HG03565 (cell line): ENCODE results near the gene PPP1R12B.

Experiments used
- ATAC-seq: cut with Tn5 transposase; IDR thresholded peaks from one replicate; pipeline ENCODE4 v1.9.1; 2021; ENCODE audit warnings: mild to moderate bottlenecking, moderate library complexity; ENCODE audit not compliant: unreplicated experiment

Gene PPP1R12B

GRCh38 chr1:202348509-202349205 lies at the start of gene PPP1R12B:
TSS of gene PPP1R12B (plus strand) at chr1:202348699. CDS start at chr1:202348852, 153 bp downstream.
- ATAC-seq: peak; percentile 92

GRCh38 chr1:202302166-202302565 lies 46.3 kb upstream of the PPP1R12B start:
- ATAC-seq: no peak

- ATAC-seq: no peak
These were observed 44.1 kb upstream of the PPP1R12B start for GRCh38 chr1:202304375-202304774.

- no peak for ATAC-seq
These were observed 43.3 kb upstream of the PPP1R12B start for GRCh38 chr1:202305168-202305567.

GRCh38 chr1:202306535-202307345 lies 41.8 kb upstream of the PPP1R12B start:
- ATAC-seq: no peak

- no peak for ATAC-seq
These were observed 38.3 kb upstream of the PPP1R12B start for GRCh38 chr1:202310071-202310725.

- no peak for ATAC-seq
These were observed 37.8 kb upstream of the PPP1R12B start for GRCh38 chr1:202310746-202311145.

- no peak for ATAC-seq
These were observed 36.4 kb upstream of the PPP1R12B start for GRCh38 chr1:202311875-202312635.

GRCh38 chr1:202315576-202316168 lies 32.8 kb upstream of the PPP1R12B start:
- no peak for ATAC-seq

GRCh38 chr1:202316186-202316585 lies 32.3 kb upstream of the PPP1R12B start:
- no peak for ATAC-seq

- no peak for ATAC-seq
These were observed 30.3 kb upstream of the PPP1R12B start for GRCh38 chr1:202317941-202318925.

- no peak for ATAC-seq
These were observed 29.0 kb upstream of the PPP1R12B start for GRCh38 chr1:202319381-202320080.

- ATAC-seq: no peak
These were observed 28.5 kb upstream of the PPP1R12B start for GRCh38 chr1:202320081-202320405.

- no peak for ATAC-seq
These were observed 24.8 kb upstream of the PPP1R12B start for GRCh38 chr1:202323731-202324130.

GRCh38 chr1:202324646-202325045 lies 23.9 kb upstream of the PPP1R12B start:
- no peak for ATAC-seq

GRCh38 chr1:202329891-202330290 lies 18.6 kb upstream of the PPP1R12B start:
- no peak for ATAC-seq

- no peak for ATAC-seq
These were observed 14.6 kb upstream of the PPP1R12B start for GRCh38 chr1:202333861-202334260.

GRCh38 chr1:202343652-202344349 lies 4.7 kb upstream of the PPP1R12B start:
- no peak for ATAC-seq
